Spinal cord (tissue), 10 donors: Measurements from ENCODE around the gene EIF4G3. TPM values are rescaled to one million over a fixed set of nuclear protein-coding genes. Genes with fewer than 3 reads are reported as not detected.
"Not testable (repeated sequence)": the region's sequence is repeated elsewhere in the genome, so short reads cannot be mapped to it uniquely, and the experiment has no call there.

ENCODE experiments used
- DNase-seq, 6 donors: peaks; one replicate each; pipeline versions ENCODE4 v3.0.0 to v3.0.0-alpha.2; 2013 to 2015; ENCODE audit warnings: low spot score in 6 of 6, low read depth in 4 of 6
- H3K27ac ChIP-seq: one replicate; pipeline ENCODE4 v1.5.1; 2013; ENCODE audit warnings: low read depth, low read length, control low read depth
- H3K27me3 ChIP-seq: one replicate; pipeline ENCODE4 v1.6.1; 2013; ENCODE audit warnings: low read length; ENCODE audit not compliant: control insufficient read depth, insufficient read depth
- H3K36me3 ChIP-seq: one replicate; pipeline ENCODE4 v1.6.1; 2013; ENCODE audit warnings: low read length; ENCODE audit not compliant: control insufficient read depth, insufficient read depth
- H3K4me1 ChIP-seq: one replicate; pipeline ENCODE4 v1.6.1; 2013; ENCODE audit warnings: low read length; ENCODE audit not compliant: control insufficient read depth, insufficient read depth
- H3K4me3 ChIP-seq: one replicate; pipeline ENCODE4 v1.5.1; 2013; ENCODE audit warnings: low read depth, low read length, control low read depth
- H3K9me3 ChIP-seq: one replicate; pipeline ENCODE4 v1.6.1; 2013; ENCODE audit warnings: low read length; ENCODE audit not compliant: control insufficient read depth, insufficient read depth
- WGBS: methylation state at CpG from one replicate; pipeline ENCODE4 v1.1.5; 2013; ENCODE audit warnings: missing lambda C conversion rate; ENCODE audit not compliant: insufficient coverage; 5-methylcytosine and 5-hydroxymethylcytosine counted together
- polyA plus RNA-seq, 2 donors: library from polyadenylated mRNA; unstranded; fragments of 120-200 nt; gene quantifications; one replicate each; pipeline ENCODE4 v1.2.1, GENCODE V29; 2013; ENCODE audit not compliant: insufficient read length in 2 of 2
- total RNA-seq, 2 donors: library from RNA; depleted of rRNA in 1 of 2; stranded (reverse); fragments of 120-200 nt in 1 of 2; fragments of >200 nt in 1 of 2; gene quantifications; one replicate each; pipeline versions ENCODE4 v1.2.3 to v1.2.4, GENCODE V29; 2013 to 2014
- donor health status: healthy.

EIF4G3 gene
- total and polyA plus RNA-seq, 4 donors = 68.7 to 111 (median 91.9) TPM

DNA sequence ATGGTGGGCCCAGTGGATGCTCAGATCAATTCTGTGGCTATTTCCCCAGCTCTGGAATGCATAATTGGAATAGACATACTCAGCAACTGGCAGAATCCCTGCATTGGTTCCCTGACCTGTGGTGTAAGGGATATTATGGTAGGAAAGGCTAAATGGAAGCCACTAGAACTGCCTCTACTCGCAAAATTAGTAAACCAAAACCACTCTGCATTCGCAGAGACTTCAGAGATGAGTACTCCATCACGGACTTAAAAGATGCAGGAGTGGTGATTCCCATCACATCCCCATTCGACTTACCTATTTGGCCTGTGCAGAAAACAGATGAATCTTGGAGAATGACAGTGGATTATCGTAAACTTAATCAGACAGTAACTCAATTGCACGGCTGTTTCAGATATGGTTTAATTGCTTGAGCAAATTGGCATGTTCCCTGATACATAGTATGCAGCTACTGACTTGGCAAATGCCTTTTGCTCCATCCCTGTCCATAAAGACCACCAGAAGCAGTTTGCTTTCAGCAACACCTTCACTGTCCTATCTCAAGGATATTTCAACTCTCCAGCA, 31.5 kb upstream of the EIF4G3 start:
- H3K4me1 ChIP-seq, H3K36me3 ChIP-seq, H3K27me3 ChIP-seq, DNase-seq, H3K4me3 ChIP-seq, H3K27ac ChIP-seq, H3K9me3 ChIP-seq: not testable (repeated sequence)
- WGBS = 87% methylated on average over 3 of the region's 6 CpGs

DNA sequence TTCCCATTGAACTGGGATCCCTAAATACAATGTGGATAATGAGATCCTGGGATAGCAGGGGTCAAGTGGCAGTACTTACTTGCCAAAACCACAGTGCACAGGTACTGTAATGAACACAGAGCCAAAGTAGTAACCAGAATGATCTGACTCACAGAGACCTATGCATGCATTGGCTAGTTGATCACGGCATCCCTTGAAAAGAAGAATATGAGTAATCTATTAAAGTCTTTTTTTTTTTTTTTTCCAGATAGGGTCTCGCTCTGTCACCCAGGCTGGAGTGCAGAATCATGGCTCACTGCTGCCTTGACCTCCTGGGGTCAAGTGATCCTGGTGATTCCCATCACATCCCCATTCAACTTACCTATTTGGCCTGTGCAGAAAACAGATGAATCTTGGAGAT, 29.4 kb upstream of the EIF4G3 start:
- Histone ChIP-seq H3K4me3 (no peak overlapping the region), H3K9me3 (no peaks in the 10 kb centered on the region), H3K36me3 (no peaks in the 10 kb centered on the region), H3K4me1 (no peaks in the 10 kb centered on the region), H3K27ac (no peak overlapping the region), H3K27me3 (no peaks in the 10 kb centered on the region)
- DNase-seq = no peak
- no CpG with 5 or more reads among the region's 2 CpGs for WGBS

DNA sequence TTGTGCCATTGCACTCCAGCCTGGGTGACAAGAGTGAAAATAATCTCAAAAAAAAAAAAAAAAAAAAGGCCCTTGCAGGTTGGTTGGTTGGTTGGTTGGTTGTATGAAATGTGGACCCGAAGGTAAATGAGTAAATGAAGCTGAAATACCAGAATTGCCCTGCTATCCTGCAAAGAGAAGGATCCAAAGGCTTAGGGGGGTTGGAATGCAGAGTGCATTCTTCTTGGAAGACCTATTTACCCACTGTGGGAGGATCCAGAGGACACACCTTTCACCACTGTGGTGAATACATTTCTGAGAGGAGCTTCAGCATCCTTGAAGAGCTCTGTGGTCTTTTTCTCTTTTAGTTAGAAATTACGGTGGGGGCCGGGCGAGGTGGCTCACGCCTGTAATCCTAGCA, 28.7 kb upstream of the EIF4G3 start:
- Histone ChIP-seq H3K27me3 (no peaks in the 10 kb centered on the region), H3K4me3 (no peak overlapping the region), H3K9me3 (no peaks in the 10 kb centered on the region), H3K27ac (no peak overlapping the region), H3K36me3 (no peaks in the 10 kb centered on the region), H3K4me1 (no peaks in the 10 kb centered on the region)
- 90% methylated on average over 5 of the region's 5 CpGs for WGBS
- no peak for DNase-seq

DNA sequence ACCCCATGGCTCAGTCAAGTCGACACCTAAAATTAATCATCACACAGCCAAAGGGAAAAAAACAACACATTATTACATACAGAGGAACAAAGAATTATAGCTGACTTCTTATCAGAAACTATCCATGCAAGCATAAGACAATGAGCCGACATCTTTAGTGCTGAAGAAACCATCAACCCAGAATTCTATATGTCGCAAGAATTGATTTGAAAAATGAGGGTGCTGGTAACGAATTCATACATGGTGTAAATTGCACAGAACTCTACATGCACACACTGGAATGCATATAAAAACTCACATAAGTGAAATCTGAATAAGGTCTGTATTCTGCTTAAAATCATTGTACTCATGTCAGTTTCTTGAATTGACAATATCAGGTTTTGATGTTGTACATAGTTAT, 25.0 kb upstream of the EIF4G3 start:
- no CpG with 5 or more reads among the region's 4 CpGs for WGBS
- H3K27me3 ChIP-seq = no peaks in the 10 kb centered on the region

DNA sequence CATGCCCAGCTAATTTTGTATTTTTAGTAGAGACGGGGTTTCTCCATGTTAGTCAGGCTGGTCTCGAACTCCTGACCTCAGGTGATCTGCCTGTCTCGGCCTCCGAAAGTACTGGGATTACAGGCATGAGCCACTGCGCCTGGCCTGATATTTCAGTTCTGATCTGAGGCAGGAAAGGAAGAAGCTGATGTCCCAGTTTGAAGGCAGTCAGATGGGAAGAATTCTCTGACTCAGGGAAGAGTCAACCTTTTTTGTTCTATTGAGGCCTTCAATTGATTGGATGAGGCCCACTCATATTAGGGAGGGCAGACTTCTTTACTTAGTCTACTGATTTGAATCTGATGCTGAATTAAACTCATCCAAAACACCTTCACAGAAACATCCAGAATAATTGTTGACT, 24.5 kb upstream of the EIF4G3 start:
- H3K36me3 ChIP-seq, H3K4me1 ChIP-seq, H3K27ac ChIP-seq, DNase-seq, H3K27me3 ChIP-seq, H3K9me3 ChIP-seq, H3K4me3 ChIP-seq: not testable (repeated sequence)
- 96% methylated on average over 5 of the region's 5 CpGs for WGBS

More for the DNA sequence above, 25.0 kb upstream of the EIF4G3 start:
- no peak overlapping the region for H3K27ac ChIP-seq
- H3K4me1 ChIP-seq = no peaks in the 10 kb centered on the region
- no peaks in the 10 kb centered on the region for H3K36me3 ChIP-seq
- no peak for DNase-seq
- no peak overlapping the region for H3K4me3 ChIP-seq
- no peaks in the 10 kb centered on the region for H3K9me3 ChIP-seq

DNA sequence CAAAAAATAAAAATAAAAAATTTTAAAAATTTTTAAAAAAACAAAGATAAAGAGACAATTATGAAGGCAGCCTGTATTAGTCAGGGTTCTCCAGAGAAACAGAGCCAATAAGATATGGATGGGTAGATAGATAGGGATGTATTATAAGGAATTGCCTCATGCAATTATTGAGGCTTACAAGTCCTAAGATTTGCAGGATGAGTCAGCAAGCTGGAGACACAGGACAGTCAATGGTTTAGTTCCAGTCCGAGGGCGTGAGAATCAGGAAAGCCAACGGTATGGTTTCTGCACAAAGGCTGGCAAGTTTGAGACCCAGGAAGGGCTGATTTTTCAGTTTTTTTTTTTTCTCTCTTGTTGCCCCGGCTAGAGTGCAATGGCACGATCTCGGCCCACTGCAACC, 24.1 kb upstream of the EIF4G3 start:
- no peaks in the 10 kb centered on the region for H3K4me1 ChIP-seq

DNA sequence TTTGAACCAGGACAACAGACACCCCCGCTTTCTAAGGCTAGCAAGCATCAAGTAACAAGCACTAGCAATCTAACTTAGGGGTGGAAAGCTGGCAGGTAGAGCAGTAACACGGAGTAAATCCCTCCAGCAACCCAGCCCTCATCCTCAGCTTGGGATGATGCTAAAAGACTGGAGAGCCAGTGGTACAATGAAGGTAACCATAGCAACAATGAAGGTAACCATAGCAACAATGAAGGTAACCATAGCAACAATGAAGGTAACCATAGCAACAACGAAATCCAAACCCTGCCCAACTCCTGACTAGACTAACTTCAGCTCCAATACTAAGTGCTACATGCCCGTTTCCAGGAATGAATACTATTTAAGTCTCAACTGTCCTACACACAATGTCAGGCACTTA, 22.2 kb upstream of the EIF4G3 start:
- no peaks in the 10 kb centered on the region for H3K4me1 ChIP-seq
- H3K4me3 ChIP-seq = no peak overlapping the region
- H3K9me3 ChIP-seq = no peaks in the 10 kb centered on the region
- H3K27me3 ChIP-seq = no peaks in the 10 kb centered on the region
- DNase-seq = peak in 2 of 6 donors; percentile 82 to 88
- H3K36me3 ChIP-seq = no peaks in the 10 kb centered on the region
- no peak overlapping the region for H3K27ac ChIP-seq
- WGBS = no CpG with 5 or more reads among the region's 4 CpGs

More for the DNA sequence above, 24.1 kb upstream of the EIF4G3 start:
- no peak for DNase-seq
- Histone ChIP-seq H3K9me3 (no peaks in the 10 kb centered on the region), H3K27ac (no peak overlapping the region), H3K36me3 (no peaks in the 10 kb centered on the region), H3K4me3 (no peak overlapping the region), H3K27me3 (no peaks in the 10 kb centered on the region)
- WGBS = 94% methylated on average over 3 of the region's 6 CpGs

DNA sequence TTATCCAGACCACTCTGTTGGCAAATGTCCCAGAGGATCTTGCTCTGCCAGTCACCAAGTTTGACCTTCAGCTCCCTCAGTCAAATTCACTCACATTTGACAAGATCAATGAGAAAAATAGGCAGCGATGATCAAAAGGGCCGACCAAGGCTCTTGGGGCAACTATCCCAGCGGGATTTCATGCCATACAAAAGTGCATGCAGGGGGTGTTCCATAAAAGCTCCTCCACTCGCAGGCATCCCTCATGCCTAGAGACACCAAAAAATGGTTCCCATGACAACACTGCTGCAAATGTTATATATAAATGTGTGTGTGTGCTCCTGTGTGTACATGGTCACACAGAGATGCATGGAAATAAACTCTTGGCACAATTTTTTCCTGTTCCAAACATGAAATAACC, 16.2 kb upstream of the EIF4G3 start:
- 60% methylated on average over 1 of the region's 4 CpGs for WGBS
- no peaks in the 10 kb centered on the region for H3K27me3 ChIP-seq

DNA sequence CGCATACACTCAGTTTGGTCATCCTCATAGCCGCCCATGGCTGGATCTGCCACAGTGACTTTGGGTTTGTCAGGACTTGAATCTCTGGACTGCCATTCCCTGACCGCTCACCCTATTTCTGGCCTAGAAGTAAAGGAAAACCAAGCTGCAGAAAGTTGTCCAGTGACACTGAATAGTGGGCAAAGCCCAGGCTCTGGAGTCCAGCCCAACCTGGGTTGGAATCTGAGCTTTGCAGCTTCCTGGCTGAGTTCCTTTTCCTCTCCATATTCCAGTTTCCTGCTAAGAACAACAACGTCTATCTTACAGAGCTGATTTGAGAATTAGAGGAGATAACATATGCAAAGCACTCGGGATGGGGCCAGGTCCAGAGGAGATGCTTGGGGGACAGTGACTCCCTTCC, 15.6 kb upstream of the EIF4G3 start:
- WGBS = 67% methylated on average over 4 of the region's 5 CpGs
- DNase-seq = no peak
- H3K27me3 ChIP-seq = no peaks in the 10 kb centered on the region
- no peaks in the 10 kb centered on the region for H3K36me3 ChIP-seq
- no peak overlapping the region for H3K4me3 ChIP-seq
- H3K27ac ChIP-seq = no peak overlapping the region
- H3K4me1 ChIP-seq = peaks cover 6% of the 10 kb centered on the region
- H3K9me3 ChIP-seq = no peaks in the 10 kb centered on the region

More for the DNA sequence above, 16.2 kb upstream of the EIF4G3 start:
- Histone ChIP-seq H3K9me3 (no peaks in the 10 kb centered on the region), H3K27ac (no peak overlapping the region), H3K4me1 (peaks cover 6% of the 10 kb centered on the region), H3K4me3 (no peak overlapping the region), H3K36me3 (no peaks in the 10 kb centered on the region)
- peak in 2 of 6 donors; percentile 72 to 79 for DNase-seq

DNA sequence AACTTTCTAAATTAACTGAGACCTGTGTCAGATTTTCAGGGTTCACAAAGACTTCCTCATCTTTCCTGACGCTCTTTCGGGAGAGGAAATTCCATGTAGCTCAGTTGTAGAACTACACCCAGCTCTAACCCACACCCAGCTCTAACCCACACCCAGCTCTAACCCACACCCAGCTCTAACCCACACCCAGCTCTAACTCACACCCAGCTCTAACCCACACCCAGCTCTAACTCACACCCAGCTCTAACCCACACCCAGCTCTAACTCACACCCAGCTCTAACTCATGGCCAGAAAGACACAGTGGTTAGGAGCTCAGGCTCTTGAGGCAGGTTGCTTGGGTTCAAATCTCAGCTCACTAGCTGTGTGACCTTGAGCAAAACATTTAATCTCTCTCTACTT, 14.1 kb upstream of the EIF4G3 start:
- WGBS = 72% methylated on average over 2 of the region's 2 CpGs
- H3K9me3 ChIP-seq, H3K4me1 ChIP-seq, H3K27ac ChIP-seq, H3K4me3 ChIP-seq, DNase-seq, H3K27me3 ChIP-seq, H3K36me3 ChIP-seq: not testable (repeated sequence)
